Stimulated activated CD4-positive, alpha-beta T cell treated with anti-CD3 and anti-CD28 coated beads, Interleukin-12 subunit alpha, Interleukin-12 subunit beta, amount 100 ng/mL, for 48 hours (primary cell): ENCODE measurements around the gene AOAH.
"Not testable (repeated sequence)": the region's sequence is repeated elsewhere in the genome, so short reads cannot be mapped to it uniquely, and the experiment has no call there.

Experiments
- DNase-seq, 3 donors: peaks; one replicate each; pipeline ENCODE4 v3.0.0-alpha.2; 2020; ENCODE audit warnings: low read depth in 2 of 3, low spot score in 1 of 3

AOAH gene

GRCh38 chr7:36703860-36704259, 20.4 kb downstream of the AOAH start:
- not testable (repeated sequence) for DNase-seq

GRCh38 chr7:36692456-36692855, 31.8 kb downstream of the AOAH start:
- DNase-seq, result no peak

GRCh38 chr7:36691983-36692382, 32.3 kb downstream of the AOAH start:
- DNase-seq, result no peak

- DNase-seq, result no peak
These were observed 33.6 kb downstream of the AOAH start for GRCh38 chr7:36690514-36691187.

- no peak for DNase-seq
These were observed 34.3 kb downstream of the AOAH start for GRCh38 chr7:36690041-36690440.

- peak in 1 of 3 donors; percentile 51 for DNase-seq
These were observed 37.8 kb downstream of the AOAH start for GRCh38 chr7:36686499-36686898.

- DNase-seq, result no peak
These were observed 39.3 kb downstream of the AOAH start for GRCh38 chr7:36684954-36685353.

GRCh38 chr7:36683695-36684357, 40.5 kb downstream of the AOAH start:
- DNase-seq, result no peak

GRCh38 chr7:36683111-36683510, 41.2 kb downstream of the AOAH start:
- no peak for DNase-seq

GRCh38 chr7:36682102-36682501, 42.2 kb downstream of the AOAH start:
- DNase-seq, result no peak

GRCh38 chr7:36677769-36678437, 46.4 kb downstream of the AOAH start:
- peak; percentile 62 to 78 (median 68) for DNase-seq

- DNase-seq, result no peak
These were observed 50.6 kb downstream of the AOAH start for GRCh38 chr7:36673703-36674102.

- no peak for DNase-seq
These were observed 52.9 kb downstream of the AOAH start for GRCh38 chr7:36671432-36671829.

- DNase-seq, result peak; percentile 49 to 75 (median 59)
These were observed 53.5 kb downstream of the AOAH start for GRCh38 chr7:36670585-36671431.

GRCh38 chr7:36668750-36669149, 55.5 kb downstream of the AOAH start:
- DNase-seq, result no peak

- no peak for DNase-seq
These were observed 56.2 kb downstream of the AOAH start for GRCh38 chr7:36668080-36668479.

GRCh38 chr7:36667007-36667745, 57.1 kb downstream of the AOAH start:
- DNase-seq, result no peak

- DNase-seq, result no peak
These were observed 60.8 kb downstream of the AOAH start for GRCh38 chr7:36663481-36663880.

- DNase-seq, result no peak
These were observed 63.0 kb downstream of the AOAH start for GRCh38 chr7:36661135-36661840.
